Measurements from ENCODE around the gene SKA1.
"Not testable (repeated sequence)": the region's sequence is repeated elsewhere in the genome, so short reads cannot be mapped to it uniquely, and the experiment has no call there.

Gene SKA1

GRCh38 chr18:50398947-50399346, 24.1 kb downstream of the SKA1 start:
- peaks cover 0 to 4% (median 0%) of the 10 kb centered on the region in 4 donors for H3K4me1 ChIP-seq
- H3K27ac ChIP-seq: no peak overlapping the region
- H3K4me3 ChIP-seq: no peak overlapping the region
- intact Hi-C loops (cut with DNase I; ENCODE audit: low total_unique reads): no loop called here
- no peaks in the 10 kb centered on the region for H3K36me3 ChIP-seq
- peaks cover 0 to 43% of the 10 kb centered on the region in 2 donors for H3K27me3 ChIP-seq
- no peak for DNase-seq
- no peaks in the 10 kb centered on the region for H3K9me3 ChIP-seq
- no peak for TF ChIP-seq CTCF (IDR thresholded peaks at IDR 0.05)

DNA sequence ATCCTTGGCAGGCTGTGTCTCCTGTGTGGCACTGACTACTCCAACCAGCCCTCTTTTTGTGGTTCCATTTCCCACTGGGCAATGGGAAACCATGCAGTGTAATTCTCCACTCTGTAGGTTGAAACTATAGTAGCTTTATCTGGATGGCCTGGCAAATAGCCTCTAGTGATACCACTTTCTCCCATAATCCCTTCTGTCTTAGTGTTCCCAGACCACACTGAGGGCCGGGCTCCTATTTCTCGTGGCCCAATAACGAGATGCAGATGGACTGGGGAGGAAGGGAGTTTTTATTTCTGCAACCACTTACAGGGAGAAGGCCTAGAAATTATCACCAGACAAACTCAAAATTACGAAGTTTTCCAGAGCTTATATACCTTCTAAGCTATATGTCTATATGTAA, 24.7 kb downstream of the SKA1 start:
- H3K9me3 ChIP-seq: no peaks in the 10 kb centered on the region
- TF ChIP-seq CTCF (IDR thresholded peaks at IDR 0.05): no peak
- intact Hi-C loops (cut with DNase I; ENCODE audit: low total_unique reads): no loop called here
- H3K36me3 ChIP-seq: no peaks in the 10 kb centered on the region
- peaks cover 0 to 49% of the 10 kb centered on the region in 2 donors for H3K27me3 ChIP-seq
- peaks cover 0 to 4% (median 0%) of the 10 kb centered on the region in 4 donors for H3K4me1 ChIP-seq
- no peak overlapping the region for H3K27ac ChIP-seq
- H3K4me3 ChIP-seq: no peak overlapping the region
- DNase-seq: no peak

GRCh38 chr18:50400438-50400837, 25.6 kb downstream of the SKA1 start:
- not testable (repeated sequence) for H3K36me3 ChIP-seq

GRCh38 chr18:50401295-50401694, 26.4 kb downstream of the SKA1 start:
- Histone ChIP-seq H3K27me3 (peaks cover 0 to 59% of the 10 kb centered on the region in 2 donors), H3K4me3 (no peak overlapping the region), H3K27ac (no peak overlapping the region), H3K9me3 (no peaks in the 10 kb centered on the region), H3K36me3 (no peaks in the 10 kb centered on the region), H3K4me1 (peaks cover 0 to 4% (median 0%) of the 10 kb centered on the region in 4 donors)
- TF ChIP-seq CTCF (IDR thresholded peaks at IDR 0.05): no peak
- DNase-seq: no peak
- intact Hi-C loops (cut with DNase I; ENCODE audit: low total_unique reads): no loop called here

More at GRCh38 chr18:50400438-50400837, 25.6 kb downstream of the SKA1 start:
- H3K9me3 ChIP-seq; H3K4me3 ChIP-seq; DNase-seq; H3K27ac ChIP-seq; H3K4me1 ChIP-seq; intact Hi-C loops (cut with DNase I; ENCODE audit: low total_unique reads): not testable (repeated sequence)
- peaks cover 0 to 50% of the 10 kb centered on the region in 2 donors for H3K27me3 ChIP-seq

GRCh38 chr18:50401888-50402287, 27.0 kb downstream of the SKA1 start:
- no peak for DNase-seq
- no peak overlapping the region for H3K4me3 ChIP-seq
- H3K9me3 ChIP-seq: no peaks in the 10 kb centered on the region
- no peak for TF ChIP-seq CTCF (IDR thresholded peaks at IDR 0.05)
- no peaks in the 10 kb centered on the region for H3K36me3 ChIP-seq
- intact Hi-C loops (cut with DNase I; ENCODE audit: low total_unique reads): no loop called here
- H3K4me1 ChIP-seq: peaks cover 0 to 4% (median 0%) of the 10 kb centered on the region in 4 donors
- no peak overlapping the region for H3K27ac ChIP-seq
- H3K27me3 ChIP-seq: peaks cover 0 to 60% of the 10 kb centered on the region in 2 donors

GRCh38 chr18:50404752-50405581, 30.1 kb downstream of the SKA1 start:
- intact Hi-C loops (cut with DNase I; ENCODE audit: low total_unique reads); H3K4me3 ChIP-seq; H3K36me3 ChIP-seq; H3K9me3 ChIP-seq; H3K4me1 ChIP-seq; H3K27ac ChIP-seq; DNase-seq: not testable (repeated sequence)
- peaks cover 0 to 69% of the 10 kb centered on the region in 2 donors for H3K27me3 ChIP-seq

Data from tibial artery (tissue), 4 donors.